Stimulated activated CD4-positive, alpha-beta T cell treated with anti-CD3 and anti-CD28 coated beads, Interleukin-1b, Interleukin-23, amount 100 ng/mL, for 48 hours (primary cell): Measurements from ENCODE around the gene MCF2L2.

Experiments
- DNase-seq: peaks from one replicate; pipeline ENCODE4 v3.0.0-alpha.2; 2020

The MCF2L2 gene

GRCh38 chr3:183158113-183158512 is 270.3 kb downstream of the MCF2L2 start:
- DNase-seq, result no peak

GRCh38 chr3:183156266-183156665 is 272.2 kb downstream of the MCF2L2 start:
- no peak for DNase-seq

DNA sequence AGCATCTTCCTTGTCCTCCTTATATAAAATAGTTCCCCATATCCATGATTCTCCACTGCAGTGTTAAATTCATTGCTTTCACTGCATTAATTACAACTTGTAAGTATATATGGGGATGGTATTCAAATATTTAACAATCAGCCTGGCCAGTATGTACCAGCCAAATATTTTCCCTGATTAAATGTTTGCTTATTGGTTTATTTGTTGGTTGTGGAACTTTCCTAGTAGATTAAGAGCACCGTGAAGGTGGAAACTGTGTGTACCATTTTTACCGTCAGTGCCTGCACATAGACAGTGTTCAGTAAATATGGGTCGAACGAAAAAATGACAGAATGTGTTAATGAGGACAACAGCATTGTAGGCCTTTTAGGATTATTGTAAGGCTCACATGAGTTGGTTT is 272.9 kb downstream of the MCF2L2 start:
- no peak for DNase-seq

- DNase-seq, result no peak
These were observed 275.0 kb downstream of the MCF2L2 start for GRCh38 chr3:183153210-183153950.

- no peak for DNase-seq
These were observed 276.5 kb downstream of the MCF2L2 start for GRCh38 chr3:183151821-183152351.

GRCh38 chr3:183151086-183151485 is 277.3 kb downstream of the MCF2L2 start:
- DNase-seq, result no peak

DNA sequence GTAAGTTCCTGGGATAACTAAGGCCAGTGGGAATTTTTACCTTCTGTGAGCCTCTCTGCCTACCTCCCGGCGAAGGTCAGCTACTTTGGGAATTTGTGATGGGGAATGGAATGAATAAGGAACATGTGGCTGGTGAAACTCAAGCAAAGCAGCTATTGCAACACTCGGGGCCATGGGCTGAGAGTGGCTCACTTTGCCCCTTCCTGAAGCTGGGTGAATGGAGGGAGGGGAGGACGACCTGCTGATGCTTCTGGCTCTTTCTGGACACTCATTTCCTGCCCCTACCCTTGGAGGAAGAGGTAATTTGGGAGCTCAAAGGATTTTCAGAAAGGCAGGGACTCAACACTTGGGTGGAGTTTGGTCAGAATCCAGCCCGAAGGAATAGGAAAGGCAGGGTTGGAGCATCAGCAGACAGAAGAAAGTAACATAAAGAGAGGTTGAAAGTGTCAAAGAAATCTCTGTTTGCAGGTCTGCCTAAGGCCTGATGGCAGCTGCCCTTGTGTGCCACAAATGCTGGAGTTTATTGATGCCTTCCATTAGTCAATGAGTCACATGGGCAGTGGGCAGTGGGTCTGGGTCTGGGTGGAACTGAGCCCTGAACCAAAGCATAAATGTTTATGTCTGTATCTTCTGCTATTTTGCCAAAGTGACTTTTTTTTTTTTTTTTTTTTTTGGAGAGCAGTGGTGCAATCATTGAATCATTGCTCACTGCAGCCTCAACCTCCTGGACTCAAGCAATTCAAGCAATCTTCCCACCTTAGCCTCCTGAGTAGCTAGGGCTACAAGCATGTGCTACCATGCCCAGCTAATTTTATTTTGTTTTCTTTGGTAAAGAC is 278.3 kb downstream of the MCF2L2 start:
- no peak for DNase-seq

GRCh38 chr3:183148056-183148455 is 280.4 kb downstream of the MCF2L2 start:
- DNase-seq, result no peak

GRCh38 chr3:183144363-183144762 is 284.1 kb downstream of the MCF2L2 start:
- no peak for DNase-seq

DNA sequence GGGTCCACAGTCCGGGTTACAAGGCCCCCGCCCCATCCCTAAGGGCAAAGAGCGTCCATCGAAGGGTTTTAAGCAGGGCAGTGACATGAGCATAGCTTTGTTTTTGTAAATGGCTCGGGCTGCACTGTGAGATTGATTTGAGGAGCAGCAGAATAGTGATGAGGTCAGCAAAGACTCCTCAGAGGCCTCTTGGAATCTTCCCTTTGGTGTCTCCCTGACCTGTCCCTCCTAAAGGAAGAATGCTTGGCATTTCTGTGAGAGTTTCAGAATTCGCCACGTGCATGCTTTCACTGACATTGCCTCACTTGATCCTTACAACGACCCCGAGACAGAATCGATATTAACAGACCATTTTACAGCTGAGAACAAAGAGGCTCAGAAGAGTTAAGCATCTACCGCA is 286.2 kb downstream of the MCF2L2 start:
- DNase-seq, result no peak

DNA sequence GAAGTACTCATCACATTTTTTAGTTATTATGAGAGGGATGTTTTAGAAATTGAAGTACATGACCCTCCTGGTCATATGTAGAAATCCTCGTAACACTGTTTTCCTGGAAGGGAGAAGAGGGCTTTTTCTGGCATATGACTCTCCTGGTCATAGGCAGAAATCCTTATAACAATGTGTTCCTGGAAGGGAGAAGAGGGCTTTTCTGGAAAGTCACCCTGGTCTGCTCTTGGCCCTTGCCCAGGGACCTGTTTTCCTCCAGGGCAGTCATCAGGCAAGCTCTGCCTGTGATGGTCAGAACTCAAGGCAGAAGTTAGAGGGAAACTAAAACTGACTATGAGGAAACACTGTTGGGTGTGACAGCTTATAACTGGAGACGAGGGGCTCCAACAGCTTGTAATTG is 293.6 kb downstream of the MCF2L2 start:
- no peak for DNase-seq

DNA sequence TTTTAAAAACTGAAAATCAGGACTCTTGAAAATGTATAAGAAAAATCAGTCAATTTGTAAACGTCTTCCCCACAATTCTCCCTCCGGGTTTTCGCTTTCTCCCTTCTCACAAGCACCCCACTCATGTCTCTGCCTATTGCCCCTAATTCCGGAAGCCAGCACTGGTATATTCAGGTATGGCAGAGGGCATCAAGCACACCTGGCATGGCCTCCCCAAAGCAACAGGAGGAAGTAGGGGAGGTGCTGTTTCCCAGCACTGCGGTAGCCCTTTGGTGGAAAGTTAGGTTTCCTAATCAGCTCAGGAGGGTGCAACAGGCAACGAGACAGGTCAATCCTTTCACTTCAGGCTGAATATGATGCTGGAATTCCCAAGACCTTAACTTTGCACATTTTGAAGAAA is 296.0 kb downstream of the MCF2L2 start:
- no peak for DNase-seq

- no peak for DNase-seq
These were observed 296.7 kb downstream of the MCF2L2 start for GRCh38 chr3:183131735-183132134.

DNA sequence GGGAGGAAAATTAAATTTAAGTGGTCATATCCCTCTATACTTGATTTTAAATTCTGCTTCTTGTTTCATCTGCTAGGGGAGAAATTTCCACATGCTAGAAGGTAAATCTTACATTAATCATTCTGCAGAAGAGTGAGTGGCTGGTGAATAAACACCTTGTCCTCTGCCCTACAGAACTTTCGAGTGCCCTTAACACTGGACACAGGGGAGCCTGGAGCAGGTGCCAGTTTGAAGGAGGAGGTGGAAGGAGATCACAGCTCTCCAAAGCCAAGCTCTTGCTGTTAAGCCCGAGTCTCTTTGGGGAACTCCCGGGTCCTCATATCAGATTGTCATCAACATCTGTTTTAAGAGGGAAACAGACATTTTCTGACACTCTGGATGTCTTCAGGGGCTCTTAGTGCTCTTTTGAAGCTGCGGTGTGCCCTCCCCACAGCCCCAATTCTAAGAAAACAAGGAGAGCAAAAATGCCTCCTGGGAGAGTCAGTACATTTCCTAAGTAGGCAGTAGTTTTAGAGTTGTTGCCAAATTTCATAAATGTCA is 297.2 kb downstream of the MCF2L2 start:
- no peak for DNase-seq

- DNase-seq, result no peak
These were observed 299.2 kb downstream of the MCF2L2 start for GRCh38 chr3:183129243-183129642.

DNA sequence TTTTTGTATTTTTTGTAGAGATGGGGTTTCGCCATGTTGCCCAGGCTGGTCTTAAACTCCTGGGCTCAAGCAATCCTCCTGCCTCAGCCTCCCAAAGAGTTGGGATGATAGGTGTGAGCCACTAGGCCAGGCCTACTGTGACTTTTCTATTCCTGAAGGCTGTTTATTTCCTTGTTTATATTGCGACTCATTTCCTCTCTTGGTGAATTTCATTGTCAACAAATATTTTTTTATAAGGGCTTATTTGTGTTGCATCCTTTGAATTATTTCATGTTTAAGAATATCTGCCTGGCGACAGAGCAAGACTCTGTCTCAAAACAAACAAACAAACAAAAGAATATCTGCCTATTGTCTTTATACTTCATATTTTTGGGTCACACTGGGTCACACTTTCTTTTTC is 299.7 kb downstream of the MCF2L2 start:
- DNase-seq, result no peak
